ENCODE measurements around the gene PAQR9. TPM values are rescaled to one million over a fixed set of nuclear protein-coding genes. Genes with fewer than 3 reads are reported as not detected.

PAQR9 gene, protein sequence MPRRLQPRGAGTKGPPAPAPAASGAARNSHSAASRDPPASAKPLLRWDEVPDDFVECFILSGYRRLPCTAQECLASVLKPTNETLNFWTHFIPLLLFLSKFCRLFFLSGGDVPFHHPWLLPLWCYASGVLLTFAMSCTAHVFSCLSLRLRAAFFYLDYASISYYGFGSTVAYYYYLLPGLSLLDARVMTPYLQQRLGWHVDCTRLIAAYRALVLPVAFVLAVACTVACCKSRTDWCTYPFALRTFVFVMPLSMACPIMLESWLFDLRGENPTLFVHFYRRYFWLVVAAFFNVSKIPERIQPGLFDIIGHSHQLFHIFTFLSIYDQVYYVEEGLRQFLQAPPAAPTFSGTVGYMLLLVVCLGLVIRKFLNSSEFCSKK
- total RNA-seq (2014; rRNA removed; shearing (Covaris generic)): not detected in 2 replicates

DNA sequence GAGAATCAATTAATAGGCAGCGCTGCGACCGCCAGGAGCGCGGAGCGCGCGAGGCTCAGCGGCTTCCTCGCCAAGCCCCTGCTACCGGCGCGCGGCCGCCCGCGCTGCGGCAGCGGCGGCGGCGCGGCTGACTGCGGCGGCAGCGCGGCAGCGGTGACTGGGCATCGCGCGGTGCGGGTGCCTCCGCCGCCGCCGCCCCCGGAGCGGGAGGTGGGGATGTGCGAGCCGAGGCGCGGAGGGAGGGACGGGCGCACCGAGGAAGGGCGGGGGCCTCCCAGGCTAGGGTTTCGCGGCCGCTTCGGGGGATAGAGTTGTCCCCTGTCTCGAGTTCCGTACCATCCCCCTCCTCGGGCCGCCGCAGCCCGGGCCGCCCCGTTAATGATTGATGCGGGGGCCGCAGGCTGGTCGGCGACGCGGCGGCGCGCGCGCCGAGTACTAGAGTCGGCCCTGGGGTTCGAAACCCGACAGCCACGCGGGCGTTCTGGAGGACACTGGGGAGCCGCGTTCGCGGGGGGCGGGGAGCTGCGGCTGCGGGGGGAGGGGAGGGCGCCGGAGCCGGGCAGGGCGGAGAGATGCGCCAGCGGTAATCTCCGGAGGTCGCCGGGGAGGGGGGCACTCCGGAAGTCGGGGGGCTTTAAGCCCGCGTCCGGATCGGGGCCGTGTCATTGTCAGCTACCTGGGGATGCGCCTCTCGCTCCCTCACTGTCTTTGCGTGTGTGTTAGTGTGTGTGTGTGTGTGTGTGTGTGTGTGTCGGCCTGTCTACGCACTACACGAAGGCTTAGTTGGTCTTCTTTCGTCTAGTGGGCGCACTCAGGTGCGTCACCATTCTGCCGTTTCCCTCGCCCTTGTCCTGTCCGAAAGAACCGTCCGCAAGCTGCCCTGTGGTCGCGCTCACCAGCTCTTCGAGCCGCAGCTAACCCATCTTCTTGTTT, at the start of gene PAQR9:
TSS of gene PAQR9 (minus strand) at position 159 of the 933 bp plus-strand sequence. CDS start 338 bp downstream, outside the sequence.
- DNase-seq (ENCODE audit: low read depth in 1 of 2, low spot score in 2 of 2): no peak
- Histone ChIP-seq H3K9me3 (replicated peaks) (no peaks in the 10 kb centered on the region), H3K4me1 (replicated peaks) (peaks cover 6% of the 10 kb centered on the region; the same call in 1 of the 2 replicates), H3K4me3 (peak within 1 kb of the TSS; percentile 29), H3K27me3 (replicated peaks) (peaks cover 70% of the 10 kb centered on the region), H3K36me3 (no peaks in the 10 kb centered on the region), H3K27ac (no peak within 1 kb of the TSS)

DNA sequence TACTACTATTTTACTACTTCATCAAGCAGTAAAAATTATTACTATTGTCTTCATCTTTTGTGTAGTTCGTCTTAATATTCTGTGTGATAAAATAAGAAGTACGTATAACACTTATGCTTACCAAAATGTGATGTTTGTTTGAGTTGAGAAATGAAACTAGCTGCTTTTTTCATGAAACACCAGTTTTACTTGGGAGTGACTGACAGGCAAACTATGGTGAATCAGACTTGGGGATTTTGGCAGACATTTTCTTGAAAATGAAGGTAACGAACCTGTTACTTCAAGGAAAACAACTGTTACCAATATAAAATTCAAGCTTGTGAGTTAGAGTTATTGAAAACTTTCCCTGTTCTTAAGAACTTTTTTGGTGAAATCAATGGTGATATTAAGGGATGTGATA, 48.2 kb upstream of the PAQR9 start:
- Histone ChIP-seq H3K4me3 (no peak overlapping the region), H3K27me3 (replicated peaks) (no peaks in the 10 kb centered on the region), H3K36me3 (peaks cover 23% of the 10 kb centered on the region), H3K9me3 (replicated peaks) (no peaks in the 10 kb centered on the region), H3K4me1 (replicated peaks) (no peaks in the 10 kb centered on the region), H3K27ac (no peak overlapping the region)
- no peak for DNase-seq (ENCODE audit: low read depth in 1 of 2, low spot score in 2 of 2)

DNA sequence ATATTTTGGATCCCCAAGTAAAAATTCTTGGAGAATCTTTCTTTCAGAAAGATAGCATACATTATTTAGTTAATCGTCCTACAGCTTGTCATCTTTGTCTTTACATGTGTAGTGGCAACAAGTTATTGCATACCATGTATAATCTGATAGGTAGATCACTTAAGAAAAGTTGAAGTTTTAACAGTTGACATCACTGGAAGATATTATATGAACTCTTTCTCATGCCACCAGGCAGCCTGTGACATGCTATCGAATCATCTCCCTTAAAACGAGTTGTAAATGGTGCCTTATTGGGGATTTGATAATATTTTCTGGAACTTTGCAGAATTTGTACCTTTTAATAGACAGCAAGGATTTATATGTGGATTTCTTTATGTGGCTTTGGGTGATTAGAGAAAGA, 46.5 kb upstream of the PAQR9 start:
- H3K4me1 ChIP-seq (replicated peaks): no peaks in the 10 kb centered on the region
- no peak overlapping the region for H3K4me3 ChIP-seq
- H3K36me3 ChIP-seq: peaks cover 15% of the 10 kb centered on the region
- DNase-seq (ENCODE audit: low read depth in 1 of 2, low spot score in 2 of 2): no peak
- no peak overlapping the region for H3K27ac ChIP-seq
- no peaks in the 10 kb centered on the region for H3K9me3 ChIP-seq (replicated peaks)
- no peaks in the 10 kb centered on the region for H3K27me3 ChIP-seq (replicated peaks)

DNA sequence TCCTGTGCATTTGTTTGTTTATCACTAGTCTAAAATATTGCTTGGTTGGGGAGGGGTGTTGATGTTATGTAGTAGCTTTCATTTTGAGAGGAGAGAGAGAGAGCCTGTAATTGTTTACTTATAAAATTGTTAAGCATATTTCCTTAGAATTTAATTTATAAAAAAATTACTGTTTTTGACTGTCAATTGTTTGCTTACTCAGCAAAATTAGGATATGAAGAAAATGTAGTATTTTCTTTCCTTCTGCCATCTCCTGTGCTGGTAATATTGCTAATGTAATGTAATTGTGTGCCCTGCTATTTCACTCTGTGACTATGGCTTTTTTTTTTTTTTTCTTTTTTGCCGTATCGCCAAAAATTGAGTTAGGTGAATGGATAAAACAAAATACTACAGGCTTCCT, 41.3 kb upstream of the PAQR9 start:
- Histone ChIP-seq H3K4me1 (replicated peaks) (peaks cover 6% of the 10 kb centered on the region), H3K27ac (no peak overlapping the region)

DNA sequence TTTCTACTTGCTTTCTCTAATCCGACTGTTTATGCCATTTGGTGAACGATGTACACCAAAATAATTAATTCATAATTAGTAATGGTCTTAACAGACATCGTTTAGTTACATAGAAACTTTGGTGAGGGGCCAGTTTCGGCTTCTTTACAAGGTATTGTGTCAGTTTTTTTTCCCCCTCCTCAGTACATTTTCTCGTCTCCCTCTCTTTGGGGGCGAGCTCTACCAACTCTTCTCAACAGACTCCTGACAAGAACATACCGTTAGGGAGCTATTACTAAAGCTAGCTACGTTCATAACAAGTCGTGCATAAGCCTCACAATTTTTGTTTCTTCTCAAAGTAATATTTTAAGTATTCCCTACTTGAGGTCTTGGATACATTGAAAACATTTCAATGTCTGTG, 39.3 kb upstream of the PAQR9 start:
- Histone ChIP-seq H3K27me3 (replicated peaks) (no peaks in the 10 kb centered on the region), H3K36me3 (no peaks in the 10 kb centered on the region), H3K4me1 (replicated peaks) (peaks cover 6% of the 10 kb centered on the region), H3K9me3 (replicated peaks) (no peaks in the 10 kb centered on the region), H3K4me3 (peak overlapping the region; percentile 68), H3K27ac (peak overlapping the region; percentile 82)
- DNase-seq (ENCODE audit: low read depth in 1 of 2, low spot score in 2 of 2): no peak

More for the DNA sequence above, 41.3 kb upstream of the PAQR9 start:
- DNase-seq (ENCODE audit: low read depth in 1 of 2, low spot score in 2 of 2): no peak
- H3K27me3 ChIP-seq (replicated peaks): no peaks in the 10 kb centered on the region
- no peaks in the 10 kb centered on the region for H3K9me3 ChIP-seq (replicated peaks)
- no peaks in the 10 kb centered on the region for H3K36me3 ChIP-seq
- no peak overlapping the region for H3K4me3 ChIP-seq

DNA sequence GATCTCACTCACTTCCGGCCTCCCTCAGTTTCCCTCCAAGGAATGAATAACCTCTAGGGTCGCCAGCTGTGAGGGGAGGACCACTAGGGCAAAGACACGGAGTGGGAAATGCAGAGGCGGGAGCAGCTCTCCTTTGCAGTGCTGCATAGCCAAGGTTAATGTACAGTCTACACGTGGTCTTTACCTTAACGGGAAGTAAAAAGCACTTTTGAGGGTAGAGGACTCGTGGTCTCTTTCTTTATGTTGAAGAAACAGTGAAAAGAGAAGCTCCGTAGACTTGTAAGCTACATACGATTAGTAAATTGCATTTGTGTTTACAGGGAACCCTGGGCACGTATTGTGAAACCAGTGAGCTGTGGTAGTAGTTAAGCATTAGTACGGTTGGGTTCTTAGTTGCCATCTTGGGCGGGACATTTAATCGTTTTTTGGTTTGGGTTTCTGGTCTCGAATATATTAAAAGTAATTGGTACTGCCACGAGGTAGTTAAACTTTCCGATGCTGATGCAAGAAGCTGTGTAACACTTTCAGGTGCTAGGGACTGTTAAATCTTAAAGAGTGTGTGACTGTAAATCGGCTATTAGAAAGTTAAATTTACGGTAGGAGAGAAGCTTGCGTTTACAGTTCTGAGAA, 38.7 kb upstream of the PAQR9 start:
- peak in 1 of 2 experiments; percentile 36 for DNase-seq (ENCODE audit: low read depth in 1 of 2, low spot score in 2 of 2)
- no peaks in the 10 kb centered on the region for H3K27me3 ChIP-seq (replicated peaks)
- H3K36me3 ChIP-seq: no peaks in the 10 kb centered on the region
- no peaks in the 10 kb centered on the region for H3K9me3 ChIP-seq (replicated peaks)
- H3K27ac ChIP-seq: peak overlapping the region; percentile 82
- peaks cover 6% of the 10 kb centered on the region for H3K4me1 ChIP-seq (replicated peaks)
- peak overlapping the region; percentile 68 for H3K4me3 ChIP-seq

DNA sequence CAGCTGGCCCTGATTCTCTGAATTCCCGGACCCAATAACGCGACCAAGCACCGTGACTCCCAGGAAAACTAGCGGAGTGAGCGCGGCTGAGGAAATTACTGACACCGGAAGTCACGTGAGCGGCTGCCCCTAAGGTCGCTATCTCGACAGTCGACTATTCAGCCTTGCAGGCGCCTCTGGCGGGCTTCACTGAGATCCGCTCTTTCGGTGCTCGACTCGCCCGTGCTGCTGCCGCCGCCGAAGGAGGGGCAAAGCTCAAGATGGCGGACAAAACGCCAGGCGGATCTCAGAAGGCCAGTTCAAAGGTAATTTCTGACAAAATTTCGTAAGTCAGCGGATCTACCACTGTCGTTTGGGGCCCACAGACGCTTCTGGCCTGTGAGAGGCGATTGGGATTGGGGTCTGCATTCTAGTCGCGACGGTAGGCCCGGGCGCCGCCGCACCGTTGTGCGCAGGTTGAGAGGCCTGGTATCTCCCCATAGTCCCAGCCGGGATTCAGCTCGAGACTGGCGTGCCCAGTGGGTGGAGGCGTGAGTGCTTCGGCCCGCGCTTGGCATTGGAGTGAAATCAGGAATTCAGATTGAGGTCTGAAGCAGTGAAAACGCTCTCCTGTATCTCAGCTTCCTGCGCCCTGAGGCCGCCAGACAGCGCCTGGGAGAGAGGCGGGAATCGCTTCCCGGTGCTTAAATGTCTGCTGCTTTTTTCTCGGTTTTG, 38.1 kb upstream of the PAQR9 start, which contains the start of gene U2SURP:
TSS of gene U2SURP (plus strand) at position 202 of the 714 bp plus-strand sequence. CDS start at position 261, 59 bp downstream.
- peak; percentile 92 to 95 for DNase-seq (ENCODE audit: low read depth in 1 of 2, low spot score in 2 of 2)
- H3K4me3 ChIP-seq: peak within 1 kb of the TSS; percentile 68
- no peaks in the 10 kb centered on the region for H3K9me3 ChIP-seq (replicated peaks)
- H3K36me3 ChIP-seq: no peaks in the 10 kb centered on the region
- peak within 1 kb of the TSS; percentile 82 for H3K27ac ChIP-seq
- H3K27me3 ChIP-seq (replicated peaks): no peaks in the 10 kb centered on the region
- H3K4me1 ChIP-seq (replicated peaks): peaks cover 6% of the 10 kb centered on the region

DNA sequence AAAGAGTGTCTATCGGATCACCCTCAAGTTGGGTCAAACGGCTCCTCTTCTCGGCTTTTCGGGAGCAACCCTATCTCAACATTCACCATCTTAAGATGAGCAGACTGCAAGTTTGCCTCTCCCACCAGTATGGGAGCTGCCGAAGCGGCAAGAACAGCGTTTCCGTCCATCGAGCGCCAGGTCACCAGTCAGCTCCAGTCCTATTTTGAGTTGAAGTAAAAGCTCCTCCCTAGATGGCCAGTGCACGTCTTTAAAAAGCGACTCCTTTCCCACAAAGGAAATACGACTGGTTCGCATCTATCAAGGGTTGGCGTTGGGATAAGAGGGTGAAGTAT, 37.5 kb upstream of the PAQR9 start:
- DNase-seq (ENCODE audit: low read depth in 1 of 2, low spot score in 2 of 2): no peak
- H3K4me1 ChIP-seq (replicated peaks): peaks cover 6% of the 10 kb centered on the region
- no peaks in the 10 kb centered on the region for H3K36me3 ChIP-seq
- H3K27ac ChIP-seq: peak overlapping the region; percentile 82
- peak overlapping the region; percentile 68 for H3K4me3 ChIP-seq
- no peaks in the 10 kb centered on the region for H3K27me3 ChIP-seq (replicated peaks)
- H3K9me3 ChIP-seq (replicated peaks): no peaks in the 10 kb centered on the region

DNA sequence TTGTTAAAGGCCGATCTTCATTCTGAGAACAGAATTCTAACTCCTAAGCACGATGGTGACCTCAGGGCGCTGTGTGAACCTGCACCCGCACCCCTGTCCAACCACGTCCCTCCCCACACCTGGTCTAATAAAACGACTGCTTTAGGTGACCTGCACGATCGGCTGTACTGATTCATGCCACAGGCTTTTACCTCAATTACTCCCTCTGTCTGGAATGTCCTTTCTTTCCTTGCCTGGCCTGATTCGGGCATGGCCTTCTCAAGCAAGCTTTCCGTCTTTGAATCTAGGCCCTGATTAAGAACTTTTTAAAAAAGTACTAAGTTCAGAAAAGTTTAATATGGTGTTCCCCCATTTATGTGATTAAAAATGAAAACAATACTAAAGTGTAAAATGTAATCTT, 37.1 kb upstream of the PAQR9 start:
- H3K9me3 ChIP-seq (replicated peaks): no peaks in the 10 kb centered on the region
- H3K4me1 ChIP-seq (replicated peaks): peaks cover 6% of the 10 kb centered on the region
- H3K27me3 ChIP-seq (replicated peaks): no peaks in the 10 kb centered on the region
- peak overlapping the region; percentile 82 for H3K27ac ChIP-seq
- peak overlapping the region; percentile 68 for H3K4me3 ChIP-seq
- H3K36me3 ChIP-seq: no peaks in the 10 kb centered on the region
- DNase-seq (ENCODE audit: low read depth in 1 of 2, low spot score in 2 of 2): peak in 1 of 2 experiments; percentile 13

DNA sequence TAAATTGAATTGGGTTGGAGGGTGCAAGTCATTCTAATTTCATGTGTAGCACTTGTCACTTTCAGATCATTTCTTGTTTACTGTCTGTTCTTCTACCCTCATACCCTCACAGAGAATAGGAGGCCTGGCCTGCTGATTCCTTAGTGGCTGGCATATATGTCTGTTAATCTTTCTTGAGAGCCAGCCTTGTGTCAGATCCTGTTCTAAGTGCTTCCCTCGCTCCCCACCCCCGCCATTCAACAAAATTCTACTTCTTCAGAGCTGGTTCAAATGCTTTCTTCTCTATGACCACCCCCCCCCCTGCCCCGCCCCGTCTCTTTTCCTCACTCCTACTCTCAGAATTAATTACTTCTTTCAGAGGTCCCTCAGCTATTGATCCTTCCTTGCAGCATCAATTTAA, 36.4 kb upstream of the PAQR9 start:
- H3K4me1 ChIP-seq (replicated peaks): peaks cover 6% of the 10 kb centered on the region
- no peaks in the 10 kb centered on the region for H3K36me3 ChIP-seq
- H3K27ac ChIP-seq: no peak overlapping the region
- H3K9me3 ChIP-seq (replicated peaks): no peaks in the 10 kb centered on the region
- no peak for DNase-seq (ENCODE audit: low read depth in 1 of 2, low spot score in 2 of 2)
- no peak overlapping the region for H3K4me3 ChIP-seq
- no peaks in the 10 kb centered on the region for H3K27me3 ChIP-seq (replicated peaks)

DNA sequence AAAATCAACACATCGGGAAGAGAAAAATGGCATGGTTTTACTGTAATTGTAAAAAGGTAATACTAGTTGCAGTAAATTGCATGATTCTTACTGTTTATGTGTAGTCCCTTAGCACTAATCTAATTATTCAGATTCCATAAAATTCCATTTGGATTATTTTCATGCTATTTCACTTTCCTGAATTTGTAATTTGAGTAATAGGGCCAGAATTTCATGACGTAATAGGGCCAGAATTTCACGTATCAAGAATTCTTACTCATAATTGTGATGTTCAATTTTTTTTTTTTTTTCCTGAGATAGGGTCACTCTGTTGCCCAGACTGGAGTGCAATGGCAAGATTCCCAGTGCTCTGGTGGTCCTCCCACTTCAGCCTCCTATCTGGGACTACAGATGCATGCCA, 35.0 kb upstream of the PAQR9 start:
- Histone ChIP-seq H3K36me3 (no peaks in the 10 kb centered on the region), H3K4me1 (replicated peaks) (peaks cover 6% of the 10 kb centered on the region), H3K9me3 (replicated peaks) (no peaks in the 10 kb centered on the region), H3K27me3 (replicated peaks) (no peaks in the 10 kb centered on the region), H3K27ac (no peak overlapping the region), H3K4me3 (no peak overlapping the region)
- DNase-seq (ENCODE audit: low read depth in 1 of 2, low spot score in 2 of 2): no peak

DNA sequence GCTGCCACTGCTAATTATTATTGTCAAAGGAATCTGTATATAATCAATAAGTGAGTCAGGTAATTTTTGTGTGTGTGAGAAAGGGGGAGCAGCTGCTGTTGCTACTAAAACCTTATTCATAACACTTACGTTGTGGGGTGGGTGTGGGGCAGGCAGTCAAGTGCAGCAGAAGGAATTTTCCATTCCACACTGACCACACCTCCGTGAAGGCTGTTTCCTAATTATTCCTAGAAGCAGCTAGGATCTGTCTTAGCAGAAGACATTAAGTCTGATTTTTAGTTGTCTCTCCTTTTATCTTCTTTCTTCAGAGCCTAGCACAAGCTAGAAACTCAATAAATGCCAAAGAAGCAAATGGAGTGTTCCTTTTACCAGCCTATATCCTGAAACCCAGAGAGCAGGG, 33.9 kb upstream of the PAQR9 start:
- no peak overlapping the region for H3K4me3 ChIP-seq
- no peaks in the 10 kb centered on the region for H3K9me3 ChIP-seq (replicated peaks)
- H3K27me3 ChIP-seq (replicated peaks): no peaks in the 10 kb centered on the region
- H3K36me3 ChIP-seq: no peaks in the 10 kb centered on the region
- H3K27ac ChIP-seq: no peak overlapping the region
- H3K4me1 ChIP-seq (replicated peaks): peaks cover 6% of the 10 kb centered on the region
- DNase-seq (ENCODE audit: low read depth in 1 of 2, low spot score in 2 of 2): no peak

DNA sequence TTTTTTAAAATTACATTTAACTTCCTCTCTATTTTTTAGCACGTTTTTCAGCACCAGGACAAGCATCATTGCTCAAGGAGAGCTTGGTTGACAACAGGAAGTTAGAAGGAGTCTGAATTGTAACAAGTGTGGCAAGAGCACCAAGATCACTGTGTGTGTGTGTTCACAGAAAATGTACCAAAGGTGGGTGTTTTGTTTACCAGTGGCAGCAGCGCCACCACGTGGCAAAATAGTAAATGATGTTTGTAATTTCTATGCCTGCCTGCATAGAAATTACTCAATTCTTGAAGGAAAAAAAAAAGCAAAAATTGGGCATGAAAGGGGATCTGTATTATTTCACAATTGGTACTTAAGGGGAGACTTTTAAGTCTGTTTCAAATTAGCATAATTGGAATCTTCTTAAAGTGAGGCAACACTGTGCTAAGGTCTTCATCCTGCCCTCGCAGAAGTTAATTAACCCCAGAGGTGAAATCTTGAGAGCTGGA, 30.5 kb upstream of the PAQR9 start:
- H3K27me3 ChIP-seq (replicated peaks): no peaks in the 10 kb centered on the region
- H3K4me3 ChIP-seq: no peak overlapping the region
- no peaks in the 10 kb centered on the region for H3K36me3 ChIP-seq
- no peaks in the 10 kb centered on the region for H3K9me3 ChIP-seq (replicated peaks)
- no peaks in the 10 kb centered on the region for H3K4me1 ChIP-seq (replicated peaks)
- peak in 1 of 2 experiments; percentile 15 for DNase-seq (ENCODE audit: low read depth in 1 of 2, low spot score in 2 of 2)
- H3K27ac ChIP-seq: no peak overlapping the region
